ENCODE measurements around the gene DMRT1. TPM values are rescaled to one million over a fixed set of nuclear protein-coding genes. Genes with fewer than 3 reads are reported as not detected.

DMRT1 gene
- total RNA-seq, 1 experiment from 2014 or later: not detected

- DNase-seq (ENCODE audit: extremely low read depth, low read depth): no peak
Measured at GRCh38 chr9:969310-970150, 128.0 kb downstream of the DMRT1 start.

- DNase-seq (ENCODE audit: extremely low read depth, low read depth): no peak
Measured at GRCh38 chr9:970151-970996, 128.9 kb downstream of the DMRT1 start.

- no peak for DNase-seq (ENCODE audit: extremely low read depth, low read depth)
Measured at GRCh38 chr9:971901-972500, 130.5 kb downstream of the DMRT1 start.

- DNase-seq (ENCODE audit: extremely low read depth, low read depth): no peak
Measured at GRCh38 chr9:972501-973294, 131.2 kb downstream of the DMRT1 start.

- no peak for DNase-seq (ENCODE audit: extremely low read depth, low read depth)
Measured at GRCh38 chr9:973295-973834, 131.9 kb downstream of the DMRT1 start.

- no peak for DNase-seq (ENCODE audit: extremely low read depth, low read depth)
Measured at GRCh38 chr9:974031-974995, 132.8 kb downstream of the DMRT1 start.

GRCh38 chr9:974996-975739 lies 133.7 kb downstream of the DMRT1 start:
- DNase-seq (ENCODE audit: extremely low read depth, low read depth): no peak

GRCh38 chr9:975740-976257 lies 134.3 kb downstream of the DMRT1 start:
- no peak for DNase-seq (ENCODE audit: extremely low read depth, low read depth)

- DNase-seq (ENCODE audit: extremely low read depth, low read depth): no peak
Measured at GRCh38 chr9:976258-976942, 134.9 kb downstream of the DMRT1 start, which contains the start of gene DMRT3. DMRT3 (plus strand) TSS chr9:976655; CDS start chr9:977002, 347 bp downstream.

GRCh38 chr9:976943-977837 lies 135.7 kb downstream of the DMRT1 start:
- no peak for DNase-seq (ENCODE audit: extremely low read depth, low read depth)

GRCh38 chr9:977838-978830 lies 136.6 kb downstream of the DMRT1 start:
- no peak for DNase-seq (ENCODE audit: extremely low read depth, low read depth)

GRCh38 chr9:979983-980382 lies 138.5 kb downstream of the DMRT1 start:
- no peak for DNase-seq (ENCODE audit: extremely low read depth, low read depth)

- DNase-seq (ENCODE audit: extremely low read depth, low read depth): no peak
Measured at GRCh38 chr9:980640-981039, 139.1 kb downstream of the DMRT1 start.

- DNase-seq (ENCODE audit: extremely low read depth, low read depth): no peak
Measured at GRCh38 chr9:981491-981898, 140.0 kb downstream of the DMRT1 start.

Measured in NCI-H460 (cell line).